ENCODE measurements around the gene HMGCR. TPM values are rescaled to one million over a fixed set of nuclear protein-coding genes. Genes with fewer than 3 reads are reported as not detected.
A peak's percentile ranks its signal among the peaks of the same experiment; 100 is the strongest.
"Not testable (repeated sequence)": the region's sequence is repeated elsewhere in the genome, so short reads cannot be mapped to it uniquely, and the experiment has no call there.

HMGCR gene
- total RNA-seq, 1 experiment from 2014 or later: 113 TPM

DNA sequence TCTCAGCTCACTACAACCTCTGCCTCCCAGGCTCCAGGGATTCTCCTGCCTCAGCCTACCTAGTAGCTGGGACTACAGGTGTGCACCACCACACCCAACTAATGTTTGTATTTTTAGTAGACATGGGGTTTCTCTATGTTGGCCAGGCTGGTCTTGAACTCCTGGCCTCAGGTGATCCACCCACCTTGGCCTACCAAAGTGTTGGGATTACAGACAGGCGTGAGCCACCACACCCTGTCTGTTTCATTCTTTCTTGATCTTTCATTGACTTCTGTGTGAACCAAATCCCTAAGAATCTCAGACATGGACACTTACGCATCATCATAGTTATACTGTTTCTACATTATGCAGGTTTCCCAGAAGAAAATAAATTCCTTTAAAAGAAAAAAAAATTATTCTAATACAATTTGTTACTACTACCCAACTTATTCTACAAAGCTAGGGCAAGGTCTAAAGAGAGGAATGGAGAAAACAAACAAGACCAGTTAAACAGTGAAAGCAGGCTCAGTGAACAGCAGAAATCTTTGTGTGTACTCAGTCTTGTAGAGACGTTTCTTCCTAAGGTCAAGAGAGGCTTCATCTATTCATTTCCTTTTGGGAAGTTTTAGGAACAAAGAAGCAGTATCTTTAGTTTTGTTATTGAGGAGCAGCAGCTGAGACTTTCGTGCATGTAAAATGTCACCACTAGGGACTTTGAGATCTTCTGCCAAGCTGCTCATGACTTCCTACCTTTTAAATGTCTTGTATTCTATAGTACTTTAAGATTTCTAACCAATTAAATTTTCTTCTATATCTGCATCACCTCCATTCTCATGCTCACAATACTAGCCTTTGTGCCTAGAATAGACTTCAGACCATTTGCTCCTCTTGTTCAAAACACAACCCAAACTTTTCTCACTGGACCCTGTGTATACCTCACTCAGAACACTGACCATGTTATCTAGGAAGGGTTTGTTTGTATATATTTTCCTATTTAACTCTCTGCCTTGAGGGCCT, 5.6 kb upstream of the HMGCR start:
- H3K27ac ChIP-seq (ENCODE audit: low read length): no peak overlapping the region
- no peaks in the 10 kb centered on the region for H3K9me3 ChIP-seq (ENCODE audit: control insufficient read depth, insufficient read depth, low read depth, low read length)
- TF ChIP-seq, protein P1, sequence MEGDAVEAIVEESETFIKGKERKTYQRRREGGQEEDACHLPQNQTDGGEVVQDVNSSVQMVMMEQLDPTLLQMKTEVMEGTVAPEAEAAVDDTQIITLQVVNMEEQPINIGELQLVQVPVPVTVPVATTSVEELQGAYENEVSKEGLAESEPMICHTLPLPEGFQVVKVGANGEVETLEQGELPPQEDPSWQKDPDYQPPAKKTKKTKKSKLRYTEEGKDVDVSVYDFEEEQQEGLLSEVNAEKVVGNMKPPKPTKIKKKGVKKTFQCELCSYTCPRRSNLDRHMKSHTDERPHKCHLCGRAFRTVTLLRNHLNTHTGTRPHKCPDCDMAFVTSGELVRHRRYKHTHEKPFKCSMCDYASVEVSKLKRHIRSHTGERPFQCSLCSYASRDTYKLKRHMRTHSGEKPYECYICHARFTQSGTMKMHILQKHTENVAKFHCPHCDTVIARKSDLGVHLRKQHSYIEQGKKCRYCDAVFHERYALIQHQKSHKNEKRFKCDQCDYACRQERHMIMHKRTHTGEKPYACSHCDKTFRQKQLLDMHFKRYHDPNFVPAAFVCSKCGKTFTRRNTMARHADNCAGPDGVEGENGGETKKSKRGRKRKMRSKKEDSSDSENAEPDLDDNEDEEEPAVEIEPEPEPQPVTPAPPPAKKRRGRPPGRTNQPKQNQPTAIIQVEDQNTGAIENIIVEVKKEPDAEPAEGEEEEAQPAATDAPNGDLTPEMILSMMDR (IDR thresholded peaks at IDR 0.05): peak; percentile 13; the same call in 1 of the 2 replicates
- TF ChIP-seq TCF7L2 (IDR thresholded peaks at IDR 0.05; ENCODE audit: low read depth, low read length) (no peak), POLR2AphosphoS5 (IDR thresholded peaks at IDR 0.05; ENCODE audit: low read depth, low read length) (no peak), SIN3A (IDR thresholded peaks at IDR 0.05; ENCODE audit: borderline replicate concordance, insufficient read depth, low read depth, low read length) (no peak)
- TF ChIP-seq, protein P2, sequence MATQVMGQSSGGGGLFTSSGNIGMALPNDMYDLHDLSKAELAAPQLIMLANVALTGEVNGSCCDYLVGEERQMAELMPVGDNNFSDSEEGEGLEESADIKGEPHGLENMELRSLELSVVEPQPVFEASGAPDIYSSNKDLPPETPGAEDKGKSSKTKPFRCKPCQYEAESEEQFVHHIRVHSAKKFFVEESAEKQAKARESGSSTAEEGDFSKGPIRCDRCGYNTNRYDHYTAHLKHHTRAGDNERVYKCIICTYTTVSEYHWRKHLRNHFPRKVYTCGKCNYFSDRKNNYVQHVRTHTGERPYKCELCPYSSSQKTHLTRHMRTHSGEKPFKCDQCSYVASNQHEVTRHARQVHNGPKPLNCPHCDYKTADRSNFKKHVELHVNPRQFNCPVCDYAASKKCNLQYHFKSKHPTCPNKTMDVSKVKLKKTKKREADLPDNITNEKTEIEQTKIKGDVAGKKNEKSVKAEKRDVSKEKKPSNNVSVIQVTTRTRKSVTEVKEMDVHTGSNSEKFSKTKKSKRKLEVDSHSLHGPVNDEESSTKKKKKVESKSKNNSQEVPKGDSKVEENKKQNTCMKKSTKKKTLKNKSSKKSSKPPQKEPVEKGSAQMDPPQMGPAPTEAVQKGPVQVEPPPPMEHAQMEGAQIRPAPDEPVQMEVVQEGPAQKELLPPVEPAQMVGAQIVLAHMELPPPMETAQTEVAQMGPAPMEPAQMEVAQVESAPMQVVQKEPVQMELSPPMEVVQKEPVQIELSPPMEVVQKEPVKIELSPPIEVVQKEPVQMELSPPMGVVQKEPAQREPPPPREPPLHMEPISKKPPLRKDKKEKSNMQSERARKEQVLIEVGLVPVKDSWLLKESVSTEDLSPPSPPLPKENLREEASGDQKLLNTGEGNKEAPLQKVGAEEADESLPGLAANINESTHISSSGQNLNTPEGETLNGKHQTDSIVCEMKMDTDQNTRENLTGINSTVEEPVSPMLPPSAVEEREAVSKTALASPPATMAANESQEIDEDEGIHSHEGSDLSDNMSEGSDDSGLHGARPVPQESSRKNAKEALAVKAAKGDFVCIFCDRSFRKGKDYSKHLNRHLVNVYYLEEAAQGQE (IDR thresholded peaks at IDR 0.05; ENCODE audit: insufficient read depth in 1 of 2, low read depth in 2 of 2, low read length in 1 of 2): no peak
- no peak overlapping the region for H3K4me3 ChIP-seq (ENCODE audit: low read depth in 2 of 2, low read length in 2 of 2)
- no peaks in the 10 kb centered on the region for H3K27me3 ChIP-seq (ENCODE audit: control insufficient read depth, insufficient read depth, low read length)
- no peaks in the 10 kb centered on the region; the same call in 1 of the 2 replicates for H3K4me1 ChIP-seq (ENCODE audit: control insufficient read depth, insufficient read depth, low read length)
- no peaks in the 10 kb centered on the region for H3K36me3 ChIP-seq (ENCODE audit: control insufficient read depth, insufficient read depth, low read length)
- in situ Hi-C loops (cut with HindIII; ENCODE audit: low pct_unique_long_range_greater_than_20kb, low sequenced_read_pairs): no loop called here
- BruUV-seq (replicated peaks): no TSS peak
- intact Hi-C loops (cut with micrococcal nuclease; ENCODE audit: unreplicated experiment): no loop called here
- CTCF ChIA-PET: no interaction called here
- no peak for DNase-seq (ENCODE audit: low read depth, low spot score)
- ATAC-seq: no peak
- POLR2A ChIA-PET: interaction anchor here (0.6 kb wide), 1 partner anchor 87 kb away, joined by 5 read pairs; no protein-coding TSS in a partner anchor

DNA sequence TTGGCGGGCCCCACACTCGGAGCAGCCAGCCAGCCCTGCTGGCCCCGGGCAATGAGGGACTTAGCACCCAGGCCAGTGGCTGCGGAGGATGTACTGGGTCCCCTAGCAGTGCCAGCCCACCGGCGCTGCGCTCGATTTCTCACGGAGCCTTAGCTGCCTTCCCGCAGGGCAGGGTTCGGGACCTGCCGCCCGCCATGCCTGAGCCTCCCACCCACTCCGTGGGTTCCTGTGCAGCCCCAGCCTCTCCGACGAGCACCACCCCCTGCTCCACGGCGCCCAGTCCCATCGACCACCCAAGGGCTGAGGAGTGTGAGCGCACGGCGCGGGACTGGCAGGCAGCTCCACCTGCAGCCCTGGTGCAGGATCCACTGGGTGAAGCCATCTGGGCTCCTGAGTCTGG, 3.3 kb upstream of the HMGCR start:
- ATAC-seq; CTCF ChIA-PET; H3K9me3 ChIP-seq (ENCODE audit: control insufficient read depth, insufficient read depth, low read depth, low read length); DNase-seq (ENCODE audit: low read depth, low spot score); POLR2A ChIA-PET; H3K4me1 ChIP-seq (ENCODE audit: control insufficient read depth, insufficient read depth, low read length); intact Hi-C loops (cut with micrococcal nuclease; ENCODE audit: unreplicated experiment); H3K27me3 ChIP-seq (ENCODE audit: control insufficient read depth, insufficient read depth, low read length); H3K27ac ChIP-seq (ENCODE audit: low read length); H3K4me3 ChIP-seq (ENCODE audit: low read depth in 2 of 2, low read length in 2 of 2); in situ Hi-C loops (cut with HindIII; ENCODE audit: low pct_unique_long_range_greater_than_20kb, low sequenced_read_pairs); BruUV-seq (replicated peaks); H3K36me3 ChIP-seq (ENCODE audit: control insufficient read depth, insufficient read depth, low read length): not testable (repeated sequence)

DNA sequence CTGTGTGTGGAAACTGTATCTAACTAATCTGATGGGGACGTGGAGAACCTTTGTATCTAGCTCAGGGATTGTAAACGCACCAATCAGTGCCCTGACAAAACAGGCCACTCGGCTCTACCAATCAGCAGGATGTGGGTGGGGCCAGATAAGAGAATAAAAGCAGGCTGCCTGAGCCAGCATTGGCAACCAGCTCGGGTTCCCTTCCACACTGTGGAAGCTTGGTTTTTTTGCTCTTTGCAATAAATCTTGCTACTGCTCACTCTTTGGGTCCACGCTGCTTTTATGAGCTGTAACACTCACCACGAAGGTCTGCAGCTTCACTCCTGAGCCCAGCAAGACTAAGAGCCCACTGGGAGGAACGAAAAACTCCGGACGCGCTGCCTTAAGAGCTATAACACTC, 2.6 kb upstream of the HMGCR start:
- H3K27ac ChIP-seq (ENCODE audit: low read length); ATAC-seq; H3K4me3 ChIP-seq (ENCODE audit: low read depth in 2 of 2, low read length in 2 of 2); BruUV-seq (replicated peaks); H3K4me1 ChIP-seq (ENCODE audit: control insufficient read depth, insufficient read depth, low read length); H3K9me3 ChIP-seq (ENCODE audit: control insufficient read depth, insufficient read depth, low read depth, low read length); H3K27me3 ChIP-seq (ENCODE audit: control insufficient read depth, insufficient read depth, low read length); in situ Hi-C loops (cut with HindIII; ENCODE audit: low pct_unique_long_range_greater_than_20kb, low sequenced_read_pairs); CTCF ChIA-PET; intact Hi-C loops (cut with micrococcal nuclease; ENCODE audit: unreplicated experiment); H3K36me3 ChIP-seq (ENCODE audit: control insufficient read depth, insufficient read depth, low read length); DNase-seq (ENCODE audit: low read depth, low spot score): not testable (repeated sequence)
- POLR2A ChIA-PET: interaction anchor here (0.6 kb wide), 1 partner anchor 10 kb away, joined by 10 read pairs; no protein-coding TSS in a partner anchor
